Spleen (tissue), 11 donors: ENCODE measurements around the gene SMAD3. TPM values are rescaled to one million over a fixed set of nuclear protein-coding genes. Genes with fewer than 3 reads are reported as not detected.

ENCODE experiments used
- DNase-seq: peaks from one replicate; pipeline ENCODE4 v3.0.0-alpha.2; 2020
- H3K27ac ChIP-seq, 8 donors: fragments of 200-600 bp; sonication (generic) in 7 of 8; 1 replicate in 4 of 8; 2 replicates in 4 of 8; pipeline versions ENCODE4 v1.5.0 to v1.8.0; 2016 to 2021; ENCODE audit warnings: inconsistent platforms in 4 of 8, mild to moderate bottlenecking in 4 of 8, moderate library complexity in 1 of 8
- H3K27me3 ChIP-seq, 7 donors: fragments of 200-600 bp; sonication (generic) in 6 of 7; replicated peaks in 1 of 7; 1 replicate in 4 of 7; 2 replicates in 3 of 7; pipeline versions ENCODE4 v1.5.0 to v1.8.0; 2016 to 2021; ENCODE audit warnings: inconsistent platforms in 3 of 7, mild to moderate bottlenecking in 1 of 7
- H3K36me3 ChIP-seq, 6 donors: fragments of 200-600 bp; sonication (generic) in 5 of 6; 1 replicate in 4 of 6; 2 replicates in 2 of 6; pipeline versions ENCODE4 v1.5.0 to v1.8.0; 2016 to 2021; ENCODE audit warnings: inconsistent platforms in 2 of 6
- H3K4me1 ChIP-seq, 6 donors: fragments of 200-600 bp; sonication (generic) in 5 of 6; 1 replicate in 3 of 6; 2 replicates in 3 of 6; pipeline versions ENCODE4 v1.5.0 to v1.8.0; 2016 to 2021; ENCODE audit warnings: inconsistent platforms in 3 of 6
- H3K4me3 ChIP-seq, 8 donors: fragments of 200-600 bp; sonication (generic) in 7 of 8; 1 replicate in 4 of 8; 2 replicates in 4 of 8; pipeline versions ENCODE4 v1.5.0 to v1.8.0; 2016 to 2021; ENCODE audit warnings: inconsistent platforms in 4 of 8, mild to moderate bottlenecking in 4 of 8, moderate library complexity in 2 of 8
- H3K9me3 ChIP-seq, 8 donors: fragments of 200-600 bp; sonication (generic) in 7 of 8; 1 replicate in 4 of 8; 2 replicates in 4 of 8; pipeline versions ENCODE4 v1.5.0 to v1.8.0; 2016 to 2021; ENCODE audit warnings: inconsistent platforms in 4 of 8
- POLR2A ChIP-seq, 3 donors: fragments of 450-650 bp; IDR thresholded peaks; one replicate each; pipeline ENCODE4 v1.5.1; 2017; ENCODE audit warnings: antibody characterized with exemption in 3 of 3, mild to moderate bottlenecking in 1 of 3
- POLR2AphosphoS5 ChIP-seq, 3 donors: sonication (generic); formaldehyde crosslinking; IDR thresholded peaks; one replicate each; pipeline ENCODE4 v1.5.1; 2017; ENCODE audit warnings: antibody characterized with exemption in 3 of 3
- WGBS, 5 donors: extraction: QIAGEN DNeasy Blood & Tissue Kit in 3 of 5; methylation state at CpG; one replicate each; pipeline versions ENCODE4 v1.1.5 to v1.1.7; 2013 to 2018; 5-methylcytosine and 5-hydroxymethylcytosine counted together
- intact Hi-C: fragments of 100-400 bp; cut with DNase I; formaldehyde crosslinking; loops from one replicate; pipeline ENCODE4 v1.15.0; 2023; ENCODE audit warnings: low total_unique reads
- polyA plus RNA-seq, 3 donors: library from polyadenylated mRNA; stranded (reverse); fragments of 200-250 nt; gene quantifications; one replicate each; pipeline ENCODE4 v1.2.1, GENCODE V29; 2013
- total RNA-seq, 7 donors: library from RNA; depleted of rRNA in 3 of 7; stranded (reverse); fragments of >200 nt in 3 of 7; fragmentation: NEBNext Ultra II Directional in 4 of 7; extraction: Animal tissue kit (Norgen Biotek cat#: 25700) in 4 of 7; gene quantifications; one replicate each; pipeline versions ENCODE4 v1.1.0 to v1.2.1, GENCODE V29; 2016 to 2021
- TF ChIP-seq, protein P1 (sequence below), 11 experiments: fragments of 200-600 bp in 7 of 11; fragments of 450-650 bp in 4 of 11; sonication (generic) in 4 of 11; IDR thresholded peaks in 8 of 11; conservative IDR thresholded peaks in 3 of 11; 1 replicate in 7 of 11; 2 replicates in 4 of 11; pipeline versions ENCODE4 v1.4.0 to v1.8.0; 2016 to 2021; ENCODE audit warnings: antibody characterized with exemption in 11 of 11, inconsistent platforms in 4 of 11, mild to moderate bottlenecking in 1 of 11
- donor health status: healthy with polysubstance abuse.
- donor health status: DM: no; HTN: no; CAD: no; lungs with moderate emphysema.
- donor health status: DM: no; HTN: no; CAD: no.
- donor health status: Bipolar disorder and iron deficiency.
- donor health status: healthy.
- donor health status: DM: no; HTN: no; CAD: no.
- donor health status: DM: yes; HTN: yes; CAD: no.

SMAD3 gene
- total and polyA plus RNA-seq, 10 donors: 8.3 to 78.4 (median 33.7) TPM

DNA sequence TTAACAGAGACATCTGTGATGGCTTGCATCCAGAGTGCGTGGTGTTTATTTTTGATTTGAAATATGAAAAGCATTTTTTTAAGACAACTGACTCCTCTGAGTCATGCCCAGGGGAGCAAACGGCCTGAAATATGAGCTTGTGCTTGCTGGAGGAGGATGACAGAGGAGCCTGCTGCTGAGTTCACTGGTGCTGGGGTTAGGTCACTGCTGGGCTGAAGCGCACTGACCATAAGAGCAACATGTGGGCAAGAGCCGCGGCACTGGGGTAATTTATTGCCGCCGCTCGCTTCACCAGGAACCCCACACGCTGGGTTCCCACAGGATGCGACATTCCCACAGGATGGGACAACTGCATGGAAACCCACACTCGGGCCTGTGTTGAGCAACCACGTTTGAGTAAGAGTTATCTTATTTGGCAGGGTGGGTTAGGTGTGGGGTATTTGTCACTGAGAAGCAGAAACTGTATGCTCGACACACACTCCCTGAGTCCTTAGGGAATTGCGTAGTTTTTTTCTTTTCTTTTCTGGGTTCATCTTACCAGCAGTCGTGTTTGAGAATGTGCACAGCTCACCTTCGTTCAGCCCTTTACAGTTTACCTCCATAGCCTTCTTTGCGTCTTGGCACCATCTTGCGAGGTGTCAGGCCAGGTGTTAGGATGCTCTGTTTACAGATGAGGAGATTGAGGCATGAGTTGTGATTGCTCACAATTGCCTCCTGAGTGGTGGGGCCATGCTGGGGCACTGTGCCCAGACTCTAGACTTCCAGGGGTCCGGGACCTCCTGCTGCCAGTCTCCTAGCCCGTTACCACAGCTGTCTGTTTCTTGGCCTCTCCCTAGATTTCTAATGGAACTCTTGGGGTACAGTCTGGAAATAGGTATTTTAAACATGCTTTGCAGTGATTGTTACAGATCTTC is 60.4 kb downstream of the SMAD3 start:
- TF ChIP-seq, protein P1, sequence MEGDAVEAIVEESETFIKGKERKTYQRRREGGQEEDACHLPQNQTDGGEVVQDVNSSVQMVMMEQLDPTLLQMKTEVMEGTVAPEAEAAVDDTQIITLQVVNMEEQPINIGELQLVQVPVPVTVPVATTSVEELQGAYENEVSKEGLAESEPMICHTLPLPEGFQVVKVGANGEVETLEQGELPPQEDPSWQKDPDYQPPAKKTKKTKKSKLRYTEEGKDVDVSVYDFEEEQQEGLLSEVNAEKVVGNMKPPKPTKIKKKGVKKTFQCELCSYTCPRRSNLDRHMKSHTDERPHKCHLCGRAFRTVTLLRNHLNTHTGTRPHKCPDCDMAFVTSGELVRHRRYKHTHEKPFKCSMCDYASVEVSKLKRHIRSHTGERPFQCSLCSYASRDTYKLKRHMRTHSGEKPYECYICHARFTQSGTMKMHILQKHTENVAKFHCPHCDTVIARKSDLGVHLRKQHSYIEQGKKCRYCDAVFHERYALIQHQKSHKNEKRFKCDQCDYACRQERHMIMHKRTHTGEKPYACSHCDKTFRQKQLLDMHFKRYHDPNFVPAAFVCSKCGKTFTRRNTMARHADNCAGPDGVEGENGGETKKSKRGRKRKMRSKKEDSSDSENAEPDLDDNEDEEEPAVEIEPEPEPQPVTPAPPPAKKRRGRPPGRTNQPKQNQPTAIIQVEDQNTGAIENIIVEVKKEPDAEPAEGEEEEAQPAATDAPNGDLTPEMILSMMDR (IDR thresholded peaks at IDR 0.05 in 8 of 11, conservative IDR thresholded peaks at IDR 0.05 in 3 of 11): no peak
- TF ChIP-seq POLR2AphosphoS5 (IDR thresholded peaks at IDR 0.05): peak in 1 of 3 donors; percentile 21
- Histone ChIP-seq H3K27me3 (no peaks in the 10 kb centered on the region), H3K36me3 (peaks cover 0 to 17% (median 0%) of the 10 kb centered on the region in 6 donors), H3K27ac (peak overlapping the region; percentile 21 to 91 (median 53)), H3K9me3 (no peaks in the 10 kb centered on the region), H3K4me3 (no peak overlapping the region), H3K4me1 (peaks cover 20 to 100% (median 62%) of the 10 kb centered on the region in 6 donors)
- 71 to 76% (median 73%) methylated on average over 20 of the region's 20 CpGs for whole genome bisulfite sequencing, 5 donors
- DNase-seq: peak; percentile 63
- intact Hi-C loops: no loop called here

DNA sequence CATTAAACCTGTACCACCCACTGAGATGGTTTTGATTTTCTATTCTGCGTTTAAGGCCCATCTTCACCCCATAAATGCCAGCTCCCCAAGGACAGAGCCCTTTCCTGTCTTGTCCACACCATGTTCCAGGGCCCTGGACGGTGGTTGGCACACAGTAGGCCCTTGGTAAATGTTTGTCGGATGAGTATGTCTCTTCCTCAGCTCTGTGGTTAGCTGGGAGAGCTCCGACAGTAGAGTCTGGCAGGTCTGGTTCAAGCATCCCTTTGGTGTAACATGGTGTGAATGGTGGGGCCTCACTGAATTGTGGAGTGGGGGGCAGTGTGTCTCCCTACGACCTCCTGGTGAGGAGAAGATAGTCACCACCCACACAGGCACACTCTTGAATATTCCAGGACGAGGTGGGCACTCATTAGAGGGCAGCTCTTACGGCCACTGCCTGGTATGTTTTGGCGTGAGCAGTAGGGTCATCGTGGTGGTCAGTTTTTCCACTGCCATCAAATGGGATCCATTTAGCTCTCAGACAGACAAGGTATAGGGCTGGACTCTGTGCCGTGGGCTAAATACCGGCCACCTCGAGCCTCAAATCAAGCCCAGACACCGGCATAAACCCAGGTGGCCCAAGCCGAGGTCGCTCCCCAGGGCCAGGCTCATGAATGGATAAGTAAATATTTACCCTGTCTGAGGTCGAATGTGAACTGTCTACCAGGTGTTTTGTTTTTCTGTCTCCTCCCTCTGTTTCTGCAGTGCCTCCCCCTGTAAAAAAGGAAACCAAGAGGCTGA is 61.3 kb downstream of the SMAD3 start:
- no peaks in the 10 kb centered on the region for H3K27me3 ChIP-seq
- H3K27ac ChIP-seq: peak overlapping the region in 5 of 8 donors; percentile 41 to 91 (median 62)
- peaks cover 0 to 17% (median 0%) of the 10 kb centered on the region in 6 donors for H3K36me3 ChIP-seq
- TF ChIP-seq, protein P1 (IDR thresholded peaks at IDR 0.05 in 8 of 11, conservative IDR thresholded peaks at IDR 0.05 in 3 of 11): no peak
- WGBS, 5 donors: 82 to 87% (median 83%) methylated on average over 16 of the region's 16 CpGs
- H3K4me1 ChIP-seq: peaks cover 19 to 100% (median 61%) of the 10 kb centered on the region in 6 donors
- peak; percentile 42 for DNase-seq
- no peak overlapping the region for H3K4me3 ChIP-seq
- intact Hi-C loops: no loop called here
- H3K9me3 ChIP-seq: no peaks in the 10 kb centered on the region

DNA sequence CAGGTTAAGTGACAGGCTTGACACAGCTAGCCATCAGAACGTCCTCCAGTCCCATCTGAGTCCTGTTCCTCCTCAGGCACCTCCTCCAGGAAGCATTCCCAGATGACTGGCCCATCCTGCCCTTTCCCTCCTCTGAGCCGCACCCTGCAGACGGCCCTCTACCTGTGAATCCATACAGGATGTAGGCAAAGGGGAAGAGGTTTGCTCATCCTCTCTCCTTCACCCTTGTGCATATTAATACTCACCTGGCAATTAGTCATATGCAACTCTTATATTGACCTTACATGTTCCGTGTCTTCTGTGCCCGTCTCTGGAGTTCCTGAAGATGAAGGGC is 61.9 kb downstream of the SMAD3 start:
- Histone ChIP-seq H3K9me3 (no peaks in the 10 kb centered on the region), H3K4me3 (no peak overlapping the region), H3K36me3 (peaks cover 0 to 17% (median 0%) of the 10 kb centered on the region in 6 donors), H3K27ac (peak overlapping the region in 2 of 8 donors; percentile 71 to 91), H3K4me1 (peaks cover 14 to 100% (median 60%) of the 10 kb centered on the region in 6 donors), H3K27me3 (no peaks in the 10 kb centered on the region)
- TF ChIP-seq, protein P1 (IDR thresholded peaks at IDR 0.05 in 8 of 11, conservative IDR thresholded peaks at IDR 0.05 in 3 of 11): no peak
- TF ChIP-seq POLR2A (IDR thresholded peaks at IDR 0.05) (no peak), POLR2AphosphoS5 (IDR thresholded peaks at IDR 0.05) (no peak)
- intact Hi-C loops: no loop called here
- no peak for DNase-seq
- 67 to 81% (median 79%) methylated on average over 5 of the region's 5 CpGs for WGBS, 5 donors

DNA sequence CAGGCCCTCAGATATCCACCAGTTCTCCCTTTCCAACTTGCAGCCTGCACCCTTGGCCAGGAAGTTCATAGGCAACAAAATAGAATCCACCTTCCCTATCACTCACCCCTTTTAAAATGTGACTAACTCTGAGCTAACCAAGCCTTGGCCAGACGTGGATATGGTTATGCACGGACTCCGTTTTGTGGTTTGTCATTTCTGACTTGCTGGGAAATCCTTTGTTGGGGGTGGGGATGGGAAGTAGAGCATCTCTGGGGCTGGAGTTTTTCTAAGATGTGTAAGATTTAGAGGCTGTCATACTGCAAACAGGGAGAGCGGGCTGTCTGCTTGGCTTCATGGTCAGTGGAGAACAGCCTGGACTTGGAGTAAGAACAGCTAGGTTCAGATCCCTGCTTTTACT is 62.6 kb downstream of the SMAD3 start:
- 44 to 59% (median 47%) methylated on average over 4 of the region's 4 CpGs for WGBS, 5 donors
- peak overlapping the region in 3 of 8 donors; percentile 9 to 91 (median 71) for H3K27ac ChIP-seq
- H3K9me3 ChIP-seq: no peaks in the 10 kb centered on the region
- peaks cover 12 to 100% (median 61%) of the 10 kb centered on the region in 6 donors for H3K4me1 ChIP-seq
- no peaks in the 10 kb centered on the region for H3K27me3 ChIP-seq
- intact Hi-C loops: no loop called here
- TF ChIP-seq POLR2A (IDR thresholded peaks at IDR 0.05): no peak
- H3K4me3 ChIP-seq: no peak overlapping the region
- H3K36me3 ChIP-seq: peaks cover 0 to 17% (median 0%) of the 10 kb centered on the region in 6 donors
- DNase-seq: no peak
